ENCODE results near the gene PSMB4.

Gene PSMB4

DNA sequence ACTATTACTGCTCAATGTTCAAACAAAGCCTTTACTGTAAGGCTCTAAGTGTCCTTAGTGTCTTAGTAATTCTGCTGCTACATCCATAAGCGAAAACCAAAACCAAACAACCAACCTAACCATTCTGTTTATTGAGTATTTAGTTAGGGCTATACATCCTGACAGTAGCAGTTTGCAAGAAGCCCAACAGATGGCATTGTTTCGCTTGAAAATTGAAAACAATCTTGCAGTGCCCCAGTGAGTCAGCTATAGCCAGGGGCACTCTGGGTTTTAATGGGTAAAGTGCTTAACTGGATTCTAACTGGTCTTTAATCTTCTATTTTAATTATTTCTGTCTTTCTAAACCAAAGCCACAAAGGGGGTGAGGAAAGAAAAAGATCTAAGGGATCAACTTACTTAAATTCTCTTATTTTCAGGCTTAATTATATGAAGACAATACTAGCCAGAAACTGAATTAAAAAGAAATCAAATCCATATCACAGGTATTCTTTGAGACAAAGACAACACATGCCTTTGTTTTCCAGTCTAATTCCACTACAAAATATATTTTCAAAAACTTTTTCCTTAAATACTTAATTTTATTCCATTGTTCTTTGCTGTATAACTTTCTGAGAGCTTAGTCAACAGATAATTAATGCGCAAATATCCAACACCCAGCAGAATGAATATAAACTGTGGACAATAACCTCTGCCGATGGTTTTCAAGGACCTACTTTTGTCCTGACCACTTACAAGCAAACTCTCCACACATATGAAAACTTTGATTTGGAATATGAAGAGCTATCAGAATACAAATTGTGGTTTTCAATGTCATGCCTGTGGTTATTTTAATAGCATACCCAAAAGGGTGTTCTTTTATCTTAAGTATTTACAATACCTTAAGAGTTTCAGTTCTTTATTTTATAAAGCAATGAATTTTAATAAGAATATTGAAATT is 44.7 kb downstream of the PSMB4 start:
- ATAC-seq (replicated peaks) (peak; percentile 94 to 97), DNase-seq (peak; percentile 39)
- H3K4me3 Mint-ChIP-seq, result no peak overlapping the region
- H3K27ac Mint-ChIP-seq, result no peak overlapping the region
- no peaks in the 10 kb centered on the region for H3K27me3 Mint-ChIP-seq
- H3K9me3 Mint-ChIP-seq, result no peaks in the 10 kb centered on the region
- H3K36me3 Mint-ChIP-seq, result peaks cover 4 to 21% of the 10 kb centered on the region in 2 donors
- H3K4me1 Mint-ChIP-seq, result peaks cover 17 to 51% of the 10 kb centered on the region in 2 donors

DNA sequence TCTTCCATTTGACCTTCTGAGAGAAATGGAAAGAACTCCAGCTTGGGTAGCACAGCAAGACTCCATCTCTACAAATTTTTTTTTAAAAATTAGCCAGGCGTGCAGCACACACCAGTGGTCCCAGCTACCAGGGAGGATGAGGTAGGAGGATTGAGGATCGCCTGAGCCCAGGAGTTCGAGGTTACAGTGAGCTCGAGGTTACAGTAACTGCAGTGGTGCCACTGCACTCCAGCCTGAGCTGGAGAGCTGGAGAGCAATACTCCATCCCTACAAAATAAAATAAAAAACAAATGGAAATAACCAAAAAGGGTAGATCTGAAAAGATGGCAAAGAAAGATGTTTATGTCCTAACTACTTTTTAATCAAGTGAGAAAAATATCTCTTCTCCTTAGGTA is 45.4 kb downstream of the PSMB4 start:
- Mint-ChIP-seq H3K9me3 (no peaks in the 10 kb centered on the region), H3K4me1 (peaks cover 17 to 48% of the 10 kb centered on the region in 2 donors), H3K4me3 (peak overlapping the region in 1 of 2 donors; percentile 1), H3K36me3 (peaks cover 4 to 18% of the 10 kb centered on the region in 2 donors), H3K27me3 (no peaks in the 10 kb centered on the region), H3K27ac (no peak overlapping the region)
- DNase-seq (no peak), ATAC-seq (replicated peaks) (peak; percentile 21 to 27)

DNA sequence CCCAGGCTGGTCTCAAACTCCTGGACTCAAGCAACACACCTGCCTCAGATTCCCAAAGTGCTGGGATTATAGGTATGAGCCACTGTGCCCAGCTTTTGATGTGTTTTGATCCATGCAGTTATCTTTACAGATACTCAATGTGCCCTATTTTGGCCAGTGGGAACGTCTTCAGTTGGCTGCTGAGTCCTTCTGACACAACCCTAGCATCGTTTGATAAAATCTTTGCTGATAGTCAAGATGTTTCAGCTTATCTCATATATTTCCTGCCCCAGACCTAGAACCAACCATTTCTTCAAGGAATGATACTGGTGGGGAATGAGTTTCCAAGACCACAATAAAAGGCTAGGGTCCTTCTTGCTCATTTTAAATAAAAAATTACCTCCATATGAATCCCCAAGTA is 48.3 kb downstream of the PSMB4 start:
- Mint-ChIP-seq H3K27ac (no peak overlapping the region), H3K36me3 (peaks cover 0 to 11% of the 10 kb centered on the region in 2 donors), H3K9me3 (no peaks in the 10 kb centered on the region), H3K27me3 (no peaks in the 10 kb centered on the region), H3K4me1 (peaks cover 14 to 44% of the 10 kb centered on the region in 2 donors), H3K4me3 (no peak overlapping the region)
- DNase-seq, result no peak
- no peak for ATAC-seq (replicated peaks)

All from stimulated activated naive B cell treated with anti-CD40 and anti-IgM and Interleukin-4, amounts not matched to agents 10 μg/mL and 1 μg/mL and 100 μg/mL, for 72 hours (primary cell).